ENCODE results near the gene NUDT3. TPM values are rescaled to one million over a fixed set of nuclear protein-coding genes. Genes with fewer than 3 reads are reported as not detected.
"Not testable (repeated sequence)": the region's sequence is repeated elsewhere in the genome, so short reads cannot be mapped to it uniquely, and the experiment has no call there.

Gene NUDT3
- total RNA-seq, 1 experiment from 2014 or later = 25.2 TPM

- DNase-seq (ENCODE audit: low read depth, low spot score) (no peak), ATAC-seq (no peak)
- RAD21 ChIA-PET (ENCODE audit: low non-redundant PET in 1 of 2, low total read pairs in 2 of 2, uncharacterized antibody in 2 of 2, unreplicated experiment in 2 of 2) = no interaction called here
- Histone ChIP-seq H3K4me3 (replicated peaks in 1 of 2; ENCODE audit: low read depth in 1 of 2, low read length in 2 of 2) (no peak overlapping the region), H3K27me3 (ENCODE audit: insufficient read depth, low read length) (no peaks in the 10 kb centered on the region), H3K79me2 (ENCODE audit: insufficient read depth, low read length) (peaks cover 90% of the 10 kb centered on the region), H3K36me3 (ENCODE audit: control insufficient read depth in 1 of 2, insufficient read depth in 2 of 2, low read length in 2 of 2) (no peaks in the 10 kb centered on the region), H3K9me3 (ENCODE audit: control insufficient read depth in 1 of 2, insufficient read depth in 1 of 2, low read depth in 1 of 2, low read length in 2 of 2) (no peaks in the 10 kb centered on the region), H2AFZ (ENCODE audit: low read depth, low read length, poor library complexity, severe bottlenecking) (no peak overlapping the region), H3K9ac (ENCODE audit: low read length) (no peak overlapping the region), H3K27ac (ENCODE audit: low read depth, low read length) (no peak overlapping the region), H3K9me2 (ENCODE audit: insufficient read depth) (no peaks in the 10 kb centered on the region), H3K4me2 (ENCODE audit: low read length) (no peak overlapping the region), H3K4me1 (ENCODE audit: control insufficient read depth in 1 of 2, insufficient read depth in 2 of 2, low read length in 2 of 2) (no peaks in the 10 kb centered on the region), H4K20me1 (ENCODE audit: insufficient read depth) (peaks cover 21% of the 10 kb centered on the region; the same call in 1 of the 2 replicates)
- no peak for TF ChIP-seq SIN3A (IDR thresholded peaks at IDR 0.05; ENCODE audit: low read depth)
- TF ChIP-seq ATF3 (IDR thresholded peaks at IDR 0.05) = no peak
- no peak for TF ChIP-seq RAD21 (IDR thresholded peaks at IDR 0.05; ENCODE audit: low read depth)
- no peak for TF ChIP-seq ZBTB33 (IDR thresholded peaks at IDR 0.05; ENCODE audit: extremely low read depth, insufficient replicate concordance, low read length)
- POLR2A ChIA-PET = no interaction called here
- CTCF ChIA-PET = no interaction called here
- intact Hi-C loops (cut with micrococcal nuclease) = no loop called here
- no TSS peak for BruUV-seq (replicated peaks)
Measured at GRCh38 chr6:34366639-34366921, 25.9 kb downstream of the NUDT3 start.

- BruUV-seq (replicated peaks); DNase-seq (ENCODE audit: low read depth, low spot score); H3K36me3 ChIP-seq (ENCODE audit: control insufficient read depth in 1 of 2, insufficient read depth in 2 of 2, low read length in 2 of 2); ATAC-seq; H3K4me1 ChIP-seq (ENCODE audit: control insufficient read depth in 1 of 2, insufficient read depth in 2 of 2, low read length in 2 of 2); H3K9me2 ChIP-seq (ENCODE audit: insufficient read depth); RAD21 ChIA-PET (ENCODE audit: low non-redundant PET in 1 of 2, low total read pairs in 2 of 2, uncharacterized antibody in 2 of 2, unreplicated experiment in 2 of 2); H3K9ac ChIP-seq (ENCODE audit: low read length); H3K27ac ChIP-seq (ENCODE audit: low read depth, low read length); H3K4me2 ChIP-seq (ENCODE audit: low read length); intact Hi-C loops (cut with micrococcal nuclease); H3K4me3 ChIP-seq (replicated peaks in 1 of 2; ENCODE audit: low read depth in 1 of 2, low read length in 2 of 2); H3K27me3 ChIP-seq (ENCODE audit: insufficient read depth, low read length); H2AFZ ChIP-seq (ENCODE audit: low read depth, low read length, poor library complexity, severe bottlenecking); CTCF ChIA-PET; H3K9me3 ChIP-seq (ENCODE audit: control insufficient read depth in 1 of 2, insufficient read depth in 1 of 2, low read depth in 1 of 2, low read length in 2 of 2): not testable (repeated sequence)
- Histone ChIP-seq H4K20me1 (ENCODE audit: insufficient read depth) (peaks cover 21% of the 10 kb centered on the region; the same call in 1 of the 2 replicates), H3K79me2 (ENCODE audit: insufficient read depth, low read length) (peaks cover 91% of the 10 kb centered on the region)
- POLR2A ChIA-PET = interaction anchor here (0.6 kb wide), 1 partner anchor 962 kb away, joined by 3 read pairs; no protein-coding TSS in a partner anchor
Measured at GRCh38 chr6:34365781-34366638, 26.5 kb downstream of the NUDT3 start.

- H3K4me2 ChIP-seq (ENCODE audit: low read length); POLR2A ChIA-PET; CTCF ChIA-PET; H3K27me3 ChIP-seq (ENCODE audit: insufficient read depth, low read length); H3K4me3 ChIP-seq (replicated peaks in 1 of 2; ENCODE audit: low read depth in 1 of 2, low read length in 2 of 2); ATAC-seq; H3K9ac ChIP-seq (ENCODE audit: low read length); H3K27ac ChIP-seq (ENCODE audit: low read depth, low read length); BruUV-seq (replicated peaks); H3K9me2 ChIP-seq (ENCODE audit: insufficient read depth); H2AFZ ChIP-seq (ENCODE audit: low read depth, low read length, poor library complexity, severe bottlenecking); H3K36me3 ChIP-seq (ENCODE audit: control insufficient read depth in 1 of 2, insufficient read depth in 2 of 2, low read length in 2 of 2); DNase-seq (ENCODE audit: low read depth, low spot score); RAD21 ChIA-PET (ENCODE audit: low non-redundant PET in 1 of 2, low total read pairs in 2 of 2, uncharacterized antibody in 2 of 2, unreplicated experiment in 2 of 2); H3K9me3 ChIP-seq (ENCODE audit: control insufficient read depth in 1 of 2, insufficient read depth in 1 of 2, low read depth in 1 of 2, low read length in 2 of 2); intact Hi-C loops (cut with micrococcal nuclease): not testable (repeated sequence)
- Histone ChIP-seq H4K20me1 (ENCODE audit: insufficient read depth) (peaks cover 22% of the 10 kb centered on the region; the same call in 1 of the 2 replicates), H3K79me2 (ENCODE audit: insufficient read depth, low read length) (peaks cover 91% of the 10 kb centered on the region), H3K4me1 (ENCODE audit: control insufficient read depth in 1 of 2, insufficient read depth in 2 of 2, low read length in 2 of 2) (peaks cover 10 to 13% of the 10 kb centered on the region in 2 experiments; a peak in 3 of 4 replicates)
Measured at GRCh38 chr6:34363681-34364075, 28.8 kb downstream of the NUDT3 start.

Measured in HCT116 (cell line).